ENCODE data around the gene AADACL3. TPM values are rescaled to one million over a fixed set of nuclear protein-coding genes. Genes with fewer than 3 reads are reported as not detected.

AADACL3 gene
- total and polyA plus RNA-seq, 2 of the 8 experiments (the other 6 are each of a cell fraction or from before 2014, with no cell fraction given), result 0.33 to 2.3 TPM

DNA sequence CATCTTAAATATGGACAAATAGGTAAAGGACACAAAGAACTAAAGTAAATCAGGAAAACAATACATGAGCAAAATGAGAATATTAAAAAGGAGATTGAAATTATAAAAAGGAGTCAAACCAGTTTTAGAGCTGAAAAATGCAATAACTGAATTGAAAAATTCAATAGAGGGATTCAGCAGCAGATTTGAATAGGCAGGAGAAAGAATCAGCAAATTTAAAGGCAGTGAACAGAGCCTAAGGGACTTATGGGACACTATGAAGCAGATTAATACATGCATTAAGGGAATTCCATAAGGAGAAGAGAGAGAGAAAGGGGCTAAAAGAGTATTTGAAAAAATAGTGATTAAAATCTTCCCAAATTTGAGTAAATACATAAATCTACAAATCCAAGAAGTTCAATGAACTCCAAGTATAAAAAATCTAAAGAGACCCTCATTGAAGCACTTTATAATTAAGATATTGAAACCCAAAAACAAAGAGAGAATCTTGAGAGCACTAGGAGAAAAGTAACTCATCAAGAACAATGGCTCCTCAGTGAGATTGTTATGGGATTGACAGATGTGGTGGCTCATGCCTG is 33.0 kb downstream of the AADACL3 start:
- no peak overlapping the region for H3K9ac ChIP-seq (replicated peaks in 1 of 4; ENCODE audit: extremely low read depth in 1 of 4, low read depth in 3 of 4, low read length in 3 of 4)
- H3K36me3 ChIP-seq (ENCODE audit: control insufficient read depth in 2 of 4, insufficient read depth in 4 of 4, low read length in 3 of 4), result no peaks in the 10 kb centered on the region
- H3K27ac ChIP-seq (ENCODE audit: low read depth, low read length), result no peak overlapping the region
- H3K79me2 ChIP-seq (ENCODE audit: control insufficient read depth in 1 of 2, insufficient read depth in 2 of 2, low read length in 2 of 2), result no peaks in the 10 kb centered on the region
- no peak overlapping the region for H2BK15ac ChIP-seq (ENCODE audit: low read length)
- no peak overlapping the region for H3K56ac ChIP-seq (replicated peaks; ENCODE audit: insufficient read length, low read depth, low read length)
- FAIRE-seq, result no peak
- H2BK5ac ChIP-seq (ENCODE audit: low read depth, low read length), result no peak overlapping the region
- H4K20me1 ChIP-seq (replicated peaks in 1 of 2; ENCODE audit: control insufficient read depth in 1 of 2, insufficient read depth in 2 of 2, low read length in 2 of 2), result no peaks in the 10 kb centered on the region
- no peak overlapping the region for H4K91ac ChIP-seq (replicated peaks; ENCODE audit: insufficient read length, low read length)
- H3K4me1 ChIP-seq (replicated peaks in 1 of 4; ENCODE audit: control insufficient read depth in 3 of 4, insufficient read depth in 4 of 4, low read length in 3 of 4), result no peaks in the 10 kb centered on the region; a peak in 1 of 7 replicates
- H4K5ac ChIP-seq (ENCODE audit: insufficient read length, low read depth, low read length), result no peak overlapping the region
- H3K27me3 ChIP-seq (replicated peaks in 1 of 4; ENCODE audit: control insufficient read depth in 3 of 4, extremely low read depth in 1 of 4, insufficient read depth in 3 of 4, low read length in 3 of 4), result no peaks in the 10 kb centered on the region; a peak in 1 of 7 replicates
- ChIA-PET POLR2A (ENCODE audit: partially characterized antibody) (no interaction called here), CTCF (ENCODE audit: partially characterized antibody) (interaction anchor here (0.7 kb wide), 1 partner anchor 15 kb away, joined by 4 read pairs; no protein-coding TSS in a partner anchor)
- no peak overlapping the region for H2BK20ac ChIP-seq (ENCODE audit: low read length)
- no peak overlapping the region for H2AK5ac ChIP-seq (ENCODE audit: low read depth, low read length)
- no peaks in the 10 kb centered on the region for H3K23me2 ChIP-seq (ENCODE audit: low read depth, low read length)
- no peak overlapping the region for H2BK12ac ChIP-seq (ENCODE audit: low read depth, low read length)
- no peaks in the 10 kb centered on the region for H3K9me3 ChIP-seq (ENCODE audit: insufficient read depth in 2 of 2, low read depth in 1 of 2, low read length in 1 of 2)
- no peak overlapping the region for H3K18ac ChIP-seq (ENCODE audit: extremely low read depth, low read length)
- no peak overlapping the region for H2AFZ ChIP-seq (ENCODE audit: low read length)
- TF ChIP-seq TCF12 (IDR thresholded peaks at IDR 0.05; ENCODE audit: low read depth, low read length) (no peak), JUND (IDR thresholded peaks at IDR 0.05; ENCODE audit: low read length) (no peak), HDAC2 (IDR thresholded peaks at IDR 0.05; ENCODE audit: borderline replicate concordance in 1 of 2, low read depth in 2 of 2, low read length in 2 of 2) (no peak), CEBPB (IDR thresholded peaks at IDR 0.05; ENCODE audit: low read depth, low read length) (no peak), NANOG (IDR thresholded peaks at IDR 0.05; ENCODE audit: insufficient read depth, low read depth, low read length, poor library complexity, severe bottlenecking) (no peak)
- DNase-seq (ENCODE audit: low read depth in 1 of 2, low spot score in 2 of 2), result no peak
- no peaks in the 10 kb centered on the region for H3K79me1 ChIP-seq (ENCODE audit: low read depth, low read length)
- no peak overlapping the region for H2BK120ac ChIP-seq (replicated peaks; ENCODE audit: low read depth, low read length)
- no peak overlapping the region for H3K23ac ChIP-seq (ENCODE audit: insufficient read length)
- no peak overlapping the region for H3K14ac ChIP-seq (ENCODE audit: insufficient read length)
- H4K8ac ChIP-seq (ENCODE audit: extremely low read depth, insufficient read depth, low read length), result no peak overlapping the region
- no peak overlapping the region for H3K4ac ChIP-seq (replicated peaks; ENCODE audit: insufficient read length, low read depth, low read length)
- no peak overlapping the region for H3K4me3 ChIP-seq (ENCODE audit: extremely low read depth in 1 of 4, insufficient read depth in 2 of 4, low read depth in 3 of 4, low read length in 4 of 4)
- no peak overlapping the region for H3K4me2 ChIP-seq (ENCODE audit: insufficient read depth in 1 of 2, low read depth in 2 of 2, low read length in 2 of 2)
